NCI-H748 (cell line): ENCODE data around the gene NAA60.

Experiments
- DNase-seq: peaks from one replicate; lab custom pipeline; 2025; ENCODE audit not compliant: unreplicated experiment; lab: John Stamatoyannopoulos, UW

NAA60 gene

DNA sequence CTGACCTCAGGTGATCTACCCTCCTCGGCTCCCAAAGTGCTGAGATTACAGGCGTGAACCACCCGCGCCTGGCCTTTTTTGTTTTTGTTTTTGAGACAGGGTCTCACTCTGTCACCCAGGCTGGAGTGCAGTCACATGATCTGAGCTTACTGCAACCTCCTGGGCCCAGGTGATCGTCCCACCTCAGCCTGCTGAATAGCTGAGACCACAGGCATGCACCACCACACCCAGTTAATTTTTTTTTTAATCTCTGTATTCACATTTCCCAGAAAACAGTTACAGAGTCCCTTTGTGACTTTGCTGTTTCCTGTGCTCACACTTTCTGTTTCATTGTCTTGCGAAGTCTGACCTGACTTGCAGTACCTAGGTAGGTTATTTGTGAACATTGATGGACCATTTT is 60.0 kb downstream of the NAA60 start:
- no peak for DNase-seq

DNA sequence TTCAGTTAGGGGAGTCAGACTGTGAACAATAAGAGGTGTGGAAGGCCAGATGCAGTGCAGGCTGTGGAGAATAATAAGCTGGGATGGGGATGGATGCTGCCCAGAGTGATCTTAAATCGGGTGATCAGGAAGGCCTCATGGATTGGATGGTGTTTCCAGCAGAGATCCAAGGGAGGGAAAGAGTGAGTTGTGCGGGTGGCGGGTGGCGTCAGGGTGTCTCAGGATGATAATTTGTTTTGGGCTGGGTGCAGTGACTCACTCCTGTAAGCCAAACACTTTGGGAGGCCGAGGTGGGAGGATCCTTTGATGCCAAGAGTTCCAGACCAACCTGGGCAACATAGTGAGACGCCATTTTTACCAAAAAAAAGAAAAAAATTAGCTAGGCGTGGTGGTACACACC is 65.3 kb downstream of the NAA60 start:
- DNase-seq, result no peak

DNA sequence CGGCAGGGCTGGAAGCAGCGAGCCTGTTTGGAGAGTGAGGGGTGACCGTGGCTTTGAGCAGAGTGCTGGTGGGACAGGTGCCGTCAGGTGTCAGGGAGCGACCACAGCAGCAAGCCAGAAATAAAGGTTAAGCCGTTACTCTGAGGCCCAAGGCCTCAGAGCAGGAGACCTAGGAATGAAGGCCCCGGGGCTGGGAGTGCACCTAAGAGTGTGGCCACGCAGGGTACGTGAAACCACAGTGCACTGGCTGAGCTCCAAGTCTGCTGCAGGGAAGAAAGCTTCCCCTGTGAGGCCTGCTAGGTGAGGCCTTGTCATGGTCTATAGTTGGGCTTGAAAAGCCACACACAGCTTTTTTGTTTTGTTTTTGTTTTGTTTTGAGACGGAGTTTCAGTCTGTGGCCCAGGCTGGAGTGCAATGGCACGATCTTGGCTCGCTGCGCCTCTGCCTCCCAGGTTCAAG is 66.0 kb downstream of the NAA60 start:
- no peak for DNase-seq

DNA sequence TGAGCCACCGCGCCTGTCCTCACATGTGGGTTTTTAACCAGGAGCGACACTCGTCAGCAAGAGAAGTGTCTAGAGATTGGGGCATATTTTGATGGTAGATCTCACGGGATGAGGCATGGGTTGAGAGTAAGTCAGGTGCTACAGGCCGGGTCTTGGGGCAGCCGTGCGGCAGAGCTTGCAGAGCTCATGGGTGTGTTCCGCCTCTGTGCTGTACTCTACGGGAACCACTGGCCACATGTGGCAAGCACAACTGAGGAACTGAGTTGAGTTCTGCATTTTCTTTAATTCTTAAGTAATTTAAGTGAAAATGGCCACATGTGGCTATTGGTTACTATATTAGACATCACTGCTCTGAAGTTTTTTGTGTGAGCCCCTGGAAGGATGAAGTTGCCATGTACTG is 66.9 kb downstream of the NAA60 start:
- DNase-seq, result no peak

DNA sequence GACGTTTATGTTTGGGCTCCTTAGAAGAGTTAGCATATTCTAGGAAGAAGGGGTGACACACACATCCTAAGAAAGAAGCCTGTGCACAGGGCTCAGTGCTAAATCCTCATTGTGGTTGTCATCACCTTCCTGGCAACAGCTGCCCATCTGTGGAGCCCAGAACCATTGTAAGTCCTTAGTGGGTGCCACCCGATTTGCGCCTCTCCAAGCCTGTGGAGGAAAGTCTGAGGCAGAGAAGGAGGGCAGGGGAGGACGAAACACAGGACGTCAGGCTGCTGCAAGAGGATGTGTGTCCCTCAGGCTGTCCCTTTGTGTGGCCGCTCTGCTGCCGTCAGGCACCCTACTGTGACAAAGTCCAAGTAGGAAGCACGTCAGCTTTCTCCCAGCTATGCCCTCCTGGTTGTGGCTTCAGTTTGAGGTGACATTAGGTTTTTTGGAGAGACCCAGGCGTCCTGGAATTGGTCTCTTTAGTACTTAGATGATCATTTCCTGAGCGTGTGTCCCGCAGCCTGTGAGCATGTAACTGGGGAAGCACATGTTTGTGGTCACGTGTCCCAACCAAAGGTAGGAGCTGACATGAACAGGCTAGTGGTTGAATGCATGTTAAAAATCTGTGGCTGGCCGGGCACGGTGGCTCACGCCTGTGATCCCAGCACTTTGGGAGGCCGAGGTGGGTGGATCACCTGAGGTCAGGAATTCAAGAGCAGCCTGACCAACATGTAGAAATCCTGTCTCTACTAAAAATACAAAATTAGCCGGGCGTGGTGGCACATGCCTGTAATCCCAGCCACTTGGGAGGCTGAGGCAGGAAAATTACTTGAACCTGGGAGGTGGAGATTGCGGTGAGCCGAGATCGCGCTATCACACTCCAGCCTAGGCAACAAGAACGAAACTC is 68.1 kb downstream of the NAA60 start:
- no peak for DNase-seq

DNA sequence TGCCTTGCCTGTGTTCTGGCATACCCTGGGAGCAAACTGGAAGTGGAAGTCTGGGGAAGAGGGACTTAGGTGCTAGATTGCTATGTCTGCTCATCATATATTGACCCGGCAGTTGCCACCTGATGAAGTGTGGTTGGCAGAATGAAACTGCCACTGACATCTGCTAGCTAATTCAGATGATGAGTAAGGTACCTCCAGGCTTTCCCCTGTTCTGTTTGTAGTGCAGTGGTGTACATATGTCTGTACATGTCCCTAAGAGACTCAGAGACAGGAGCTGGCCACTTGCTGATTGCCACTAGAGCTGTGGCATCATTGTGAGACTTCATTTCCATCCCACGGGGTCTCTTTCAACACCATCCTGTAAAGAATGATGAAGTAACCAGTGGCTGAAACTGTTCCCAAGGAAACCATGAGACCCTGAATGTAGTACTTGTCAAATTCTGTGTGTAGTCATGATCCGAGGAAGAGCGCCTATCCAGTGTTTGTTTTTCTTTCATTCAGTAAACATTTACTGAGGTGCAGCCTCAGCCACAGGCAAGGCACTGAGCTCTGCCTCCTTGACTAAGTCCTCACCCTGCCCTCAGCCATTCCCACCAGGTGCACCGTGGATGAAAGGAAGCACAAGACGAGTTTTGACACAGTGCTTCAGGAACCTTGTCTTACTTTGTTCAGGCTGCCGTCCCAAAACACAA is 70.6 kb downstream of the NAA60 start:
- no peak for DNase-seq

DNA sequence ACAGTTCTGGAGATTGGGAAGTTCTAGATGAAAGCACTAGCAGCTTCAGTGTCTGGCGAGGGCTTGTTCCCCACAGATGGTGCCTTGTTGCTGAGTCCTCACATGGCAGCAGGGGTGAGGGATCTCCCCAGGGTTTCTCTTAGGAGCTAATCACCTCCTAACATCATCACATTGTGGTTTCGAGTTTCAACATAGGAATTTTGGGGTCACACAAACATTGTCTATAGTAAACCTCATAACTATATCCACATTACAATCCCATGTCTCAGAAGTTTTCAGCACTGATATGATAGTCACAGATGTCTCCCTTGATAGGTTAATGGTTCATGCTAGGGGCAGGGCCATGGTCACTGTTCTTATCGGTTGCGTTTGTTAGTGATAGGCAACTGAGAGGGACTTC is 71.1 kb downstream of the NAA60 start:
- no peak for DNase-seq

DNA sequence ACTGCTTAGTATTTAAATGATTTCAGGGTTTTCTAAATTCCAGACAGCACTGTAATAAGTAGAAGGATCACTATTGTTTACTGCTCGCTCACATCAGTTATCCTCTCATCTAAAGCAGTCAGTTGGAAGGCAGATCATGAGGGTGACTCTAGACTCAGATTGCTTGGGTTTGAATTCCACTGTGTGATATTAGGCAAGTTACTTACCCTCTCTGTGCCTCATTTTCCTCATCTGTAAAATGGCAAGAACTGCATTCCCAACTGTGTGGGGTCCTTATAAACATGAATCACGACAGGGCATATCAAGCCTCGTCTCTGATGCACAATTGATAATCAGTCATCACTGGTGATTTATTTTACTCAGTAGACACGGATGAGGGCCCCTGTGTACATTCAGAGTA is 72.4 kb downstream of the NAA60 start:
- no peak for DNase-seq

DNA sequence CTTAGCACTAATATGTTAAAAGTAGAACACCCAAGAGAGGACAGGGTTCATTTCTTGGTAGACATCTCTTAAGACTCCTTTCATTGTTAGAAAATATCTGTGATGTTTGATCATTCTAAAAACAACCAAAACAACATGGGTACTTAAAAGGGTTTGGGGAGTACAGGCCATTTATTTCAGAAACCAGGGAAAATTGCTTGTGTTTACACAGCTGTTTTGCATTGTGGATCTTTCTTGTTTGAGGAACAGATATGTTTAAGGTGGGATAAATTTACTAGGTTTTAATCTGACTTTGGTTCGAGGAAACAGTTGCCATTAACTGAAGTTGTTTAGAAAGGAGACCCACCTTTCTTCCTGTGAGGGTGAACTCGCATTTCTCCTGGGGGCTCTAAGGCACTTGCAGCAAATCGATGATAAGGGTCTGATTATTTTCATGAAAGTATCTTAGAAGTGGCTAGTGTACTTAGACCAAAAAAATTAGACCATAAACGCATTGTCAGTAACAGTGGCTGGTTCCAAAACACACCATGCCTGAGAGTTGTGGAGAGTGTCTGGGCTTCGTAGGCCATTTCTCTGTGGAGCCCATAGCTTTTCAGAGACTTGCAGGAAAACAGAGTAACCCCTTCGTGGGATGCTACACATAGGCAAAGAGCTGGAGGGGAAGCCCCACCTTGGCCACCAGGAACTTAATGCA is 75.0 kb downstream of the NAA60 start:
- DNase-seq, result peak; percentile 7

DNA sequence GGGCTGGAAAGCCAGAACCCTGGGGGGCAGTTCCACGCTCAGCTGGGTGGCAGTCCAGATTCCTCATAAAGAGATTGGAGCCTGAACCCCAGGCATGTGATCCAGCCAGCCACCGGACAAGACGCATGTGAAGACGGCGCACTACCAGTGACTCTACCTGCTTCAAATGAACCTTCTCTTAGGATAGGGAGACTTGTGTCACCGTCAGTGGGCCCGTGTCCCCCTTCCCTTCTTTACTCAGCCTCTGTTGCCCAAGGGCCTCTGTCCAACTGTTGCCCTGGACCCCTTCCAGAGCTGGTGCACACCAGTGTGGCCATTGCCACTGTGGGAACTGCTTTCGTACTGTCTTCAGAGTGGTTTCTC is 75.5 kb downstream of the NAA60 start:
- DNase-seq, result no peak

DNA sequence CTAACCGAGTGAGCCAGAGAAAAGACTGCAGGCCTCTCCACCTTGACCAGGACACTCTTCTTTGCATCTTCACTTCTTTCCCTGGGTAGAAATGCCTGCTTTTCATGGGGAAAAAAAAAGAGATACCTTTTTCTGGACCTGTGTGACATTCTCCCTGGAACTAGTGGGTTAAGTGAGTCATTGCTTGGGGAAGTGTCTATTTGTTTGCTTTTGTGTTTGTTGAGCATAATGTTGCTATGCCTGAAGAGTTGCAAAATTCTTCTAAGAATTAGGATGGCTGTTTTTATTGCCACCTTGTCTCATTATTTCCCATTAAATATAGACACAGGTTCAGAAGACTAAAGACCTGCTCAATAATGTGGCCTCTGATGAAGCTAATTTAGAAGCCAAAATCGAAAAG is 76.1 kb downstream of the NAA60 start:
- no peak for DNase-seq

DNA sequence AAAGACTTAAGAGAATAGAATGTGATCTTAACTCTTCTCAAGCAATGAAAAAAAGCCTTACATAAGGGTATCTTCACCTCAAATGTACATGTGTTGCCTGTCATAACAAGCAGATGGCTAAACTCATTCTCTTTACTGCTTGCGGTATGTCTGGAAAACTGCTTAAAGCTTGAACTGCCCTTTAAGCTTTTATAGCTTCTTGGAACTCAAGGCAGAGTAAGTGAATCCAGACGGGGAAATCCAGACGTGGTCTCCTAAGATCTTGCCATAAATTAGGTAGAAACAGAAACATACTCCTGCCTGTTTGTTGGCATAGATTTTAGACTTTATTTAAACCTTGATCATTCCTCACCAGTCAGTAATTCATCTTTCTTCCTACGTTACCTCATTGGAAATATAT is 76.9 kb downstream of the NAA60 start:
- no peak for DNase-seq

DNA sequence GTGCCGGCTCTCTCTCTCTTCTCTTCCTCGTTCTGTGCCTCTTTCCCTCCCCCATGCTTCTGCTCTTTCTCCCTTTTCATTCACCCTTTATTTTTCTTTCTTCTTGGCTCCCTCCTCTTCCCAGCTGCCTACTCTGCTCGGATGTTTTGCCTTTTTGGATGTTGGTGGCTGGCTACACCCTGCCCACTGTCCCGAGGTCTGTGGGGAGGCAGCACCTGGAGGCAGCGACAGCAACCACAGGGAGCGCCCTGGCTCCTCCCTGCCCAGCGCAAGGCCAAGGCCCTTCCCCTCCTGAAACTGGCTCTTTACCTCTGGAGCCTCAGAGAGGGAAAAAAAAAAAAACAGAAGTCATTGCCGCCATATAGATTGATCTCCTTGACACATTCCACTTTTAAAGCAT is 77.4 kb downstream of the NAA60 start:
- no peak for DNase-seq

DNA sequence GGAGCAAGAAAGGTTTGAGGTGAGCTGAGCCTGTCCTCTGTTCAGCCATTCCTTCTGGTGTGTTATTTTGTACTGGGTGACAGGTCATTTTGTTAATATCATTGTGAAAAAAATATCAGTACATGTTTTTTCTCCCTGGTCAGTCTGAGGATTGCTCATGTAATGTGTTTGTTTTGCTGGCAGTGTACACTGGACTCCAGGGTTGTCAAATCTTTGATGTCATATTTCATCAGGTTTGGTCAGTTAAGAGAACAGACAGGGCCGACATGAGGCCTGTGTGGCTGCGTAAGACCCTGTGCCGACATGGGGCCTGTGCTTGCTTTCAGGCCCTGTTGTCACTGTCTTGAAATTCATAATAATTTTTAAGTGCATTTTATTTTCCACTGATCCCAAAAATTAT is 79.8 kb downstream of the NAA60 start:
- no peak for DNase-seq

DNA sequence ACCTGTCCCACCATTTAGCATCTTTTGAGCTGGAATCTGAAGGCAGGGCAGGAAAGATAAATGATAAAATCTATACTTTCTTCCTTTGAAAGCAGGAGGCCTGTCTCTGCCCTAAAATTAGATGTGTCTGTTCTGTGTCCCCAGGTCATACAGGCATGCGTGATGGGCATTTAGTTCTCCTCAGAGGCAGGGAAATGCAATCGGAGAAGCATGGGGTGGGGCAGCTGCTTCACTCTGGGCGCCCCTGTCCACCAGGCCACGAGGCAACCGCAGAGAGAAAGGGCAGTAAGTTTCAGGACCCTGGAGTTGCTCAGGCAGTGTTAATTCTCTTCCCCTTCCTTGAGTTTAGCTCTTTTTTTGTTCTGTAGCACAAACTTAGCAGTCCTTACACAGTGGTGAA is 82.5 kb downstream of the NAA60 start:
- no peak for DNase-seq

DNA sequence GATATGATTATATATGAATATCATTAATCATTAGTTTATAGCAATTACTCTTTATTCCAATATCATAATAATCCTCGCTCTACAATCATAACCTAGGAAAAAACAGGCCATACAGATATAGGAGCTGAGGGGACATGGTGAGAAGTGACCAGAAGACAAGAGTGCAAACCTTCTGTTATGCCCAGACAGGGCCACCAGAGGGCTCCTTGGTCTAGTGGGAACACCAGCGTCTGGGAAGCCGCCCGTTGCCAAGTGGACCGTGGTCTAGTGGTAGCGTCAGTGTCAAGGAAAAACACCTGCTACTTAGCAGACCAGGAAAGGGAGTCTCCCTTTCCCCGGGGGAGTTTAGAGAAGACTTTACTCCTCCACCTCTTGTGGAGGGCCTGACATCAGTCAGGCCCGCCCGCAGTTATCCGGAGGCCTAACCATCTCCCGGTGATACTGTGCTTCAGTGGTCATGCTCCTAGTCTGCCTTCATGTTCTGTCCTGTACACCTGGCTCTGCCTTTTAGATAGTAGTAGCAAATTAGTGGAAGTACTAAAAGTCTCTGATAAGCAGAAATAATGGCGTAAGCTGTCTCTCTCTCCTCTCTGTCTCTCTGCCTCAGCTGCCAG is 83.8 kb downstream of the NAA60 start:
- peak; percentile 58 for DNase-seq

DNA sequence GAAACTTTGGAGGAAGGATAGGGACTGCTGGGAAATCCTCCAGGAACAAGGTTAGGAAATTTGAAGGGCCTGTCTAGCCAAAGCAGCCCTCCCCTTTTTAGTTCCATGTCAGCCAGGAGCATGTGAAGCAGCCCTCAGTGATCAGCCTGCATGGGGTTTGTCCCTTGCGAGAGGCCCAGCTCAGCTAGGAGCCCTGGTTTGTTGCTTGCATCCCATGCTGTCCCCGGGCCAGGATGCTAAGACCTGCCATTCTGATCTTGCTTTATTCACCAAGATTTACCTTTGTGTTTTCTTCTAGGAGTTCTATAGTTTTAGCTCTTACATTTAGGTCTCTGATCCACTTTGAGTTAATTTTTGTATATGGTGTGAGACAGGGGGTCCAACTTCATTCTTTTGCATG is 84.9 kb downstream of the NAA60 start:
- no peak for DNase-seq

DNA sequence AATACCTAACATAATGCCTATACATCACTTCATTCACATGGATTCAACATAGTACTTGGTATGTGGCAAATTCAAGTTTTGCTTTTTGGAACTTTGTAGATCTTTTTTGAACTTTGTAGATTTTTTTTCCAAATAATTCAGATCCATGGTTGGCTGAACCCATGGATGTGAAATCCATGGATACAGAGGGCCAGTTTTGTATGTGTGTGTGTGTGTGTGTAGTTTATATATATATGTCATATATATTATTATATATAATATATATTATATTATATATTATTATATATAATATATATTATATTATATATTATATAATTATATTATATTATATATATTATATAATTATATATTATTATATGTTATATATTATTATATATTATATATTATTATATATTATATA is 85.7 kb downstream of the NAA60 start:
- DNase-seq, result no peak

DNA sequence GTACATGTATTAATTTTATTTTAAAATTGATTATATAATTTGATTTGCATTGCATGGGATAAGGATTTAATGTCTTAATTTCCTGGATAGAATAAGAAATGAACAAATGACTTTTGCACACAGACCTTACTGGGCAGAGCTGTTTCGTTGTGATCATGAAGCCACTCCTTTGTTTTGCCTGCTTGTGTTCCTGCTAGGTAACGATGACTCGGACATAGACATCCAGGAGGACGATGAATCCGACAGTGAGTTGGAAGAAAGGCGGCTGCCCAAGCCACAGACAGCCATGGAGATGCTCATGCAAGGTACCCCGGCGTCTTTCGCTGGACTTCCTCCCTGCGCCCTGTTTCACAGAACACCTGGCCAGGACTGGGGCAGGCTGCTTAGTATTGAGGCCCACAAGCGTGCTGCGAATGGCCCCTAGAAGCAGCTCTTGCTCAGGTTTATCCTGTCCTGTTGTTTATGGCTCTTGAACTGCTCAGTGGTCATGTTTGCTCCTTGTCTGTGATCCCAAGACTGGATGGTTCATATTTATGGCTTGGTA is 87.0 kb downstream of the NAA60 start:
- DNase-seq, result no peak

DNA sequence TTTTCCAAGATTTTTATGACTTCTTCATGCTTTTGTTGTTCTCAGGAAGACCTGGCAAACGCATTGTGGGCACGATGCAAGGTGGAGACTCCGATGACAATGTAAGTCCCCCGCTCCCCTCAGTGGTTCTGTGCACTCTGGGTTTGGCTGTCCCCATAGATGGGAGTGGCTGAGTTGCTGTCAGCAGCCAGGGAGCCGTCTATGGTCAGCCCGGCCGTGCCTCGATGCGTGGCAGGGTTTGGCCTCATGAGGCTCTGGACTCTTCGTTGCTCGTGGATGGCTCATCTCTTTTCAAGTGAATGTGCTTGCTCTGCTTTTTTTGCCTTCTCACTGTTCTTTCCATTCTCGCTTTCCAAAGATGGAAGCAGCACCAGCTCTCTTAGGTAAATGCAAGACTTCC is 89.3 kb downstream of the NAA60 start:
- no peak for DNase-seq

DNA sequence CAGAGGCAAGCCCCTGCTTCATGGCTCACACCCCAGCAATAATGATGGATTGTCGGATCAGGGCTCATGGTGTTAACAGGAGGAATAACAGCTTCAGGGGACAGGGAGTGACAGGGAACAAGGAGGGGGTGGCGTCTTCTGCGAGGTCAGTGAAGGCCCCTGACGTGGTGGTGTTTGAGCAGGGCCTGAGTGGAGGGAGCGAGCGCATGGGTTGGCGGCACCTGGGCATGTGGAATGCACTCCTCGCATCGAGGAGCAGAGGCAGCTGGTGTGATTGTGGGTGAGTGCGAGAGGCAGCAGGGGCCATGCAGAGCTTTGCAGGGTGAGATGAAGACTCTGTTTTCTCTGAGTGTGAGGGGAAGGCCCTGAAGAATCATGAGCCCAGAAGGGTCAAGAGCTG is 90.6 kb downstream of the NAA60 start:
- no peak for DNase-seq
